CD4-positive, alpha-beta T cell (primary cell): ENCODE results near the gene ZNF226. TPM values are rescaled to one million over a fixed set of nuclear protein-coding genes. Genes with fewer than 3 reads are reported as not detected.

Source experiments
- ATAC-seq: fragments of 200-7000 bp; cut with Tn5 transposase; one replicate; pipeline ENCODE4 v1.10.0; 2022; ENCODE audit warnings: mild to moderate bottlenecking; ENCODE audit not compliant: poor library complexity
- CTCF ChIA-PET: fragments of 350-600 bp; sonication (Branson Sonifier 250); formaldehyde crosslinking; loops from one replicate; lab custom pipeline; 2021; ENCODE audit warnings: antibody characterized with exemption, inconsistent platforms; lab: Charles Lee
- POLR2A ChIA-PET: fragments of 350-600 bp; sonication (Branson Sonifier 250); formaldehyde crosslinking; loops from one replicate; lab custom pipeline; 2021; ENCODE audit warnings: antibody characterized with exemption, inconsistent platforms; lab: Charles Lee
- DNase-seq, 14 experiments: peaks; one replicate each; pipeline ENCODE4 v3.0.0-alpha.2; 2013 to 2020; ENCODE audit warnings: mixed read lengths in 2 of 14
- H3K27ac ChIP-seq, 2 donors: one replicate each; pipeline versions ENCODE4 v1.5.1 to v1.7.0; 2013; ENCODE audit warnings: low read length in 2 of 2, low read depth in 1 of 2, mild to moderate bottlenecking in 1 of 2
- H3K27me3 ChIP-seq, 2 experiments: 1 replicate in 1 of 2; 2 replicates in 1 of 2; pipeline versions ENCODE4 v1.6.1 to v1.7.0; 2013; ENCODE audit warnings: low read length in 2 of 2, control low read depth in 1 of 2, mild to moderate bottlenecking in 1 of 2, moderate library complexity in 1 of 2; ENCODE audit not compliant: insufficient read depth in 2 of 2, control insufficient read depth in 1 of 2
- H3K36me3 ChIP-seq: one replicate; pipeline ENCODE4 v1.6.1; 2013; ENCODE audit warnings: low read length, control low read depth; ENCODE audit not compliant: insufficient read depth
- H3K4me1 ChIP-seq: one replicate; pipeline ENCODE4 v1.6.1; 2013; ENCODE audit warnings: low read length, control low read depth; ENCODE audit not compliant: insufficient read depth
- H3K4me3 ChIP-seq: one replicate; pipeline ENCODE4 v1.5.1; 2013; ENCODE audit warnings: mild to moderate bottlenecking, low read length, moderate library complexity
- H3K9me3 ChIP-seq, 2 experiments: 1 replicate in 1 of 2; 2 replicates in 1 of 2; pipeline versions ENCODE4 v1.6.1 to v1.7.0; 2013; ENCODE audit warnings: low read length in 2 of 2, mild to moderate bottlenecking in 2 of 2, control low read depth in 1 of 2, moderate library complexity in 1 of 2; ENCODE audit not compliant: control insufficient read depth in 1 of 2, insufficient read depth in 1 of 2
- H3K27ac Mint-ChIP-seq: one replicate; pipeline ENCODE4 v1.8.0; 2020; ENCODE audit warnings: mixed read lengths
- H3K27me3 Mint-ChIP-seq: one replicate; pipeline ENCODE4 v1.8.0; 2021; ENCODE audit warnings: mixed read lengths
- H3K36me3 Mint-ChIP-seq: one replicate; pipeline ENCODE4 v1.8.0; 2021; ENCODE audit warnings: low read depth, mixed read lengths
- H3K4me1 Mint-ChIP-seq: one replicate; pipeline ENCODE4 v1.8.0; 2021; ENCODE audit warnings: low read depth, mixed read lengths
- H3K4me3 Mint-ChIP-seq: one replicate; pipeline ENCODE4 v1.8.0; 2020; ENCODE audit warnings: mild to moderate bottlenecking, mixed read lengths
- H3K9me3 Mint-ChIP-seq: one replicate; pipeline ENCODE4 v1.8.0; 2020; ENCODE audit warnings: mixed read lengths
- intact Hi-C, 2 experiments: fragments of 100-400 bp; cut with DNase I in 1 of 2; cut with micrococcal nuclease in 1 of 2; formaldehyde crosslinking; loops; one replicate each; pipeline versions ENCODE4 v1.15.1 to v1.9.0; 2023 to 2025; cut with DNase I, micrococcal nuclease
- total RNA-seq, 174 experiments: library from RNA in 2 of 174; stranded (reverse) in 2 of 174; gene quantifications; one replicate each; pipeline ENCODE4 v1.2.3 and lab custom pipeline; 2021 to 2026
- TF ChIP-seq, protein P1 (sequence below): fragments of 200-600 bp; IDR thresholded peaks from one replicate; pipeline ENCODE4 v1.8.0; 2022; ENCODE audit warnings: antibody characterized with exemption, mild to moderate bottlenecking

Gene ZNF226
- total RNA-seq, 2 experiments from 2014 or later: 7.9 to 9.1 TPM

DNA sequence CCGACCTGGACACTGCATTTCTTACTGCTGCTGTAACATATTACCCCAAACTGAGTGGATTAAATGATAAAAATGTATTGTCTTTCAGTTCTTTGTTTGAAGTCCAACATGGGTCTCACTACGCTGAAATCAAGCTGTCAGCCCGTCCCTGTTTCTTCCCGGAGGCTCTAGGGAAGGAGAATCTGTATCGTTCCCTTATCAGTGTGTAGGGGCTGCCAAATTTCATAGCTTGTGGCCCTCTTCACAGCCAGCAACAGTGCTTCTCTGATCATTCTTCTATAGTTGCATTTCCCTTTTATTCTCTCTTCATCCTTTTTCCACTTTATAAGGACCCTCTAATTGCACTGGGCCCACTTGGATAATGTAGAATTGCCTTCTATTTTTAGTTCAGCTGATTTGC is 13.4 kb upstream of the ZNF226 start:
- Histone ChIP-seq H3K4me3 (no peak overlapping the region), H3K27me3 (no peaks in the 10 kb centered on the region), H3K4me1 (no peaks in the 10 kb centered on the region), H3K36me3 (peaks cover 69% of the 10 kb centered on the region), H3K9me3 (peaks cover 17 to 40% of the 10 kb centered on the region in 2 experiments), H3K27ac (no peak overlapping the region)
- POLR2A ChIA-PET: interaction anchor here (0.6 kb wide), 1 partner anchor 100 kb away, joined by 3 read pairs; no protein-coding TSS in a partner anchor
- ATAC-seq (no peak), DNase-seq (no peak)
- Mint-ChIP-seq H3K9me3 (peaks cover 15% of the 10 kb centered on the region), H3K4me3 (no peak overlapping the region), H3K27me3 (no peaks in the 10 kb centered on the region), H3K4me1 (no peaks in the 10 kb centered on the region), H3K27ac (no peak overlapping the region), H3K36me3 (peaks cover 98% of the 10 kb centered on the region)
- TF ChIP-seq, protein P1, sequence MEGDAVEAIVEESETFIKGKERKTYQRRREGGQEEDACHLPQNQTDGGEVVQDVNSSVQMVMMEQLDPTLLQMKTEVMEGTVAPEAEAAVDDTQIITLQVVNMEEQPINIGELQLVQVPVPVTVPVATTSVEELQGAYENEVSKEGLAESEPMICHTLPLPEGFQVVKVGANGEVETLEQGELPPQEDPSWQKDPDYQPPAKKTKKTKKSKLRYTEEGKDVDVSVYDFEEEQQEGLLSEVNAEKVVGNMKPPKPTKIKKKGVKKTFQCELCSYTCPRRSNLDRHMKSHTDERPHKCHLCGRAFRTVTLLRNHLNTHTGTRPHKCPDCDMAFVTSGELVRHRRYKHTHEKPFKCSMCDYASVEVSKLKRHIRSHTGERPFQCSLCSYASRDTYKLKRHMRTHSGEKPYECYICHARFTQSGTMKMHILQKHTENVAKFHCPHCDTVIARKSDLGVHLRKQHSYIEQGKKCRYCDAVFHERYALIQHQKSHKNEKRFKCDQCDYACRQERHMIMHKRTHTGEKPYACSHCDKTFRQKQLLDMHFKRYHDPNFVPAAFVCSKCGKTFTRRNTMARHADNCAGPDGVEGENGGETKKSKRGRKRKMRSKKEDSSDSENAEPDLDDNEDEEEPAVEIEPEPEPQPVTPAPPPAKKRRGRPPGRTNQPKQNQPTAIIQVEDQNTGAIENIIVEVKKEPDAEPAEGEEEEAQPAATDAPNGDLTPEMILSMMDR: no peak
- CTCF ChIA-PET: no interaction called here
- intact Hi-C loops: no loop called here

DNA sequence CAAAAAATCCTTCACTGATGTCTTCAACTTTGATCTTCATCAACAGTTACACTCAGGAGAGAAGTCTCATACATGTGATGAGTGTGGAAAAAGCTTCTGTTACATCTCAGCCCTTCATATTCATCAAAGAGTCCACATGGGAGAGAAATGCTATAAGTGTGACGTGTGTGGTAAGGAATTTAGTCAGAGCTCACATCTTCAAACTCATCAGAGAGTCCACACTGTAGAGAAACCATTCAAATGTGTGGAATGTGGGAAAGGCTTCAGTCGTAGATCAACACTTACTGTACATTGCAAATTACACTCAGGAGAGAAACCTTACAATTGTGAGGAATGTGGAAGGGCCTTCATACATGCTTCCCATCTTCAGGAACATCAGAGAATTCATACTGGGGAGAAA is 8.4 kb upstream of the ZNF226 start:
- H3K27me3 ChIP-seq: no peaks in the 10 kb centered on the region
- no peaks in the 10 kb centered on the region for H3K4me1 ChIP-seq
- ATAC-seq: no peak
- TF ChIP-seq, protein P1: no peak
- H3K27me3 Mint-ChIP-seq: no peaks in the 10 kb centered on the region
- H3K9me3 Mint-ChIP-seq: peaks cover 20% of the 10 kb centered on the region
- H3K36me3 Mint-ChIP-seq: peaks cover 82% of the 10 kb centered on the region
- CTCF ChIA-PET: no interaction called here
- H3K4me3 Mint-ChIP-seq: no peak overlapping the region
- H3K27ac Mint-ChIP-seq: no peak overlapping the region
- no peaks in the 10 kb centered on the region for H3K4me1 Mint-ChIP-seq
- H3K27ac ChIP-seq: no peak overlapping the region
- H3K36me3 ChIP-seq: peaks cover 41% of the 10 kb centered on the region
- H3K9me3 ChIP-seq: peaks cover 28 to 82% of the 10 kb centered on the region in 2 experiments
- POLR2A ChIA-PET: no interaction called here
- no peak for DNase-seq
- intact Hi-C loops: no loop called here
- H3K4me3 ChIP-seq: no peak overlapping the region

DNA sequence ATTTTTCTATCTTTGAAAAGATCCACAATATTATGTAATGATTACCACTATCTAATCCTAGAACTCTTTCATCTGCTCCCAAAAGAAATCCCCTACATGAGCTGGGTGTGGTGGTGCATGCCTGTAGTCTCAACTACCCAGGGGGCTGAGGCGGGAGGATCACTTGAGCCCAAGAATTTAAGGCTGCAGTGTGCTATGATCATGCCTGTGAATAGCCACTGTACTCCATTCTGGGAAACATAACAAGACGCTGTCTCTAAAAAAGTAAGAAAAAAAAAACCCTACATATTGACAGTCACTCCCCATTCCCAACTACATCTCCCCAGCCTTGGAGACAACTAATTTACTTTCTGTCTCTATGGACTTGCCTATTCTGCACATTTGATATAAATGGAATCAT is 1.1 kb upstream of the ZNF226 start:
- CTCF ChIA-PET: interaction anchor here (1.6 kb wide), 2 partner anchors 22 to 69 kb away, joined by 3 to 4 read pairs; no protein-coding TSS in a partner anchor
- TF ChIP-seq, protein P1: no peak
- H3K36me3 Mint-ChIP-seq: peaks cover 64% of the 10 kb centered on the region
- Histone ChIP-seq H3K27me3 (no peaks in the 10 kb centered on the region), H3K27ac (no peak overlapping the region), H3K9me3 (peaks cover 35 to 46% of the 10 kb centered on the region in 2 experiments), H3K36me3 (peaks cover 24% of the 10 kb centered on the region), H3K4me3 (no peak overlapping the region), H3K4me1 (peaks cover 19% of the 10 kb centered on the region)
- H3K27me3 Mint-ChIP-seq: no peaks in the 10 kb centered on the region
- H3K9me3 Mint-ChIP-seq: peaks cover 26% of the 10 kb centered on the region
- POLR2A ChIA-PET: interaction anchor here (0.8 to 2.5 kb wide), 5 partner anchors 44 to 228 kb away, joined by 3 to 22 read pairs (median 4); partner anchors contain the start of genes ZNF224 and ZNF45
- DNase-seq (no peak), ATAC-seq (no peak)
- no peak overlapping the region for H3K4me3 Mint-ChIP-seq
- intact Hi-C loops: loop anchor here in 1 of 2 experiments (1.0 to 10.0 kb wide), 4 partner anchors 22 to 341 kb away; partner anchors contain the start of genes ZNF180, ZNF234, ZNF235 and ZNF45
- H3K4me1 Mint-ChIP-seq: peaks cover 32% of the 10 kb centered on the region
- no peak overlapping the region for H3K27ac Mint-ChIP-seq
